H9 (cell line): ENCODE results near the gene CCBE1. TPM values are rescaled to one million over a fixed set of nuclear protein-coding genes. Genes with fewer than 3 reads are reported as not detected.

Experiments used
- DNase-seq: peaks from one replicate; pipeline ENCODE4 v3.0.0-alpha.2; 2017
- H2AFZ ChIP-seq: one replicate; pipeline ENCODE4 v1.6.1; 2013; ENCODE audit warnings: mild to moderate bottlenecking, low read length, control low read depth, moderate library complexity
- H2AK5ac ChIP-seq: 2 replicates; pipeline ENCODE4 v1.6.1; 2013; ENCODE audit warnings: low read length, control low read depth, mixed read lengths; ENCODE audit not compliant: insufficient read length
- H2BK120ac ChIP-seq: one replicate; pipeline ENCODE4 v1.6.1; 2013; ENCODE audit warnings: low read depth, mild to moderate bottlenecking, low read length, control low read depth, inconsistent platforms; ENCODE audit not compliant: poor library complexity, severe bottlenecking
- H2BK12ac ChIP-seq: 2 replicates; pipeline ENCODE4 v1.6.1; 2013; ENCODE audit warnings: low read length, control low read depth, mixed read lengths, low read depth; ENCODE audit not compliant: insufficient read length
- H2BK15ac ChIP-seq: 2 replicates; pipeline ENCODE4 v1.6.1; 2013; ENCODE audit warnings: low read depth, low read length, control low read depth
- H2BK20ac ChIP-seq: one replicate; pipeline ENCODE4 v1.6.1; 2013; ENCODE audit warnings: low read depth, mild to moderate bottlenecking, low read length, control low read depth, inconsistent platforms; ENCODE audit not compliant: poor library complexity, severe bottlenecking
- H2BK5ac ChIP-seq: 2 replicates; pipeline ENCODE4 v1.6.1; 2013; ENCODE audit warnings: low read length, control low read depth, mixed read lengths; ENCODE audit not compliant: insufficient read length
- H3K14ac ChIP-seq: 2 replicates; pipeline ENCODE4 v1.6.1; 2013; ENCODE audit warnings: low read length, control low read depth; ENCODE audit not compliant: insufficient read depth
- H3K18ac ChIP-seq: 2 replicates; pipeline ENCODE4 v1.6.1; 2013; ENCODE audit warnings: low read depth, mild to moderate bottlenecking, mixed read lengths, low read length, control low read depth; ENCODE audit not compliant: insufficient read length
- H3K23ac ChIP-seq: 2 replicates; pipeline ENCODE4 v1.6.1; 2013; ENCODE audit warnings: low read length, control low read depth, mixed read lengths, low read depth; ENCODE audit not compliant: insufficient read length
- H3K23me2 ChIP-seq: 2 replicates; pipeline ENCODE4 v1.6.1; 2013; ENCODE audit warnings: low read depth, mild to moderate bottlenecking, mixed read lengths, low read length, control low read depth; ENCODE audit not compliant: insufficient read length, poor library complexity, severe bottlenecking
- H3K27ac ChIP-seq: 2 replicates; pipeline ENCODE4 v1.5.1; 2013; ENCODE audit warnings: low read length, control low read depth, mixed read lengths, low read depth; ENCODE audit not compliant: insufficient read length
- H3K27me3 ChIP-seq: 2 replicates; pipeline ENCODE4 v1.6.1; 2013; ENCODE audit warnings: low read length, control low read depth, inconsistent platforms; ENCODE audit not compliant: insufficient read depth
- H3K4ac ChIP-seq: 2 replicates; pipeline ENCODE4 v1.6.1; 2013; ENCODE audit warnings: low read depth, mild to moderate bottlenecking, control low read depth, inconsistent platforms, low read length, moderate library complexity
- H3K4me1 ChIP-seq: 2 replicates; pipeline ENCODE4 v1.6.1; 2013; ENCODE audit warnings: low read length, control low read depth, inconsistent platforms; ENCODE audit not compliant: insufficient read depth
- H3K4me2 ChIP-seq: 2 replicates; pipeline ENCODE4 v1.6.1; 2013; ENCODE audit warnings: low read length, control low read depth, mixed read lengths; ENCODE audit not compliant: insufficient read length, insufficient read depth
- H3K56ac ChIP-seq: 2 replicates; pipeline ENCODE4 v1.6.1; 2013; ENCODE audit warnings: low read depth, mild to moderate bottlenecking, mixed read lengths, low read length, control low read depth; ENCODE audit not compliant: insufficient read length
- H3K79me1 ChIP-seq: 2 replicates; pipeline ENCODE4 v1.6.1; 2013; ENCODE audit warnings: low read depth, mild to moderate bottlenecking, moderate library complexity, low read length, control low read depth, inconsistent platforms; ENCODE audit not compliant: insufficient read depth, poor library complexity, severe bottlenecking
- H3K79me2 ChIP-seq: 2 replicates; pipeline ENCODE4 v1.6.1; 2013; ENCODE audit warnings: low read length, control low read depth, inconsistent platforms; ENCODE audit not compliant: insufficient read depth
- H3K9ac ChIP-seq: 2 replicates; pipeline ENCODE4 v1.6.1; 2013; ENCODE audit warnings: low read length, control low read depth, mixed read lengths; ENCODE audit not compliant: insufficient read length; ENCODE audit errors: extremely low read depth
- H3K9me3 ChIP-seq: one replicate; pipeline ENCODE4 v1.6.1; 2013; ENCODE audit warnings: low read depth, low read length, inconsistent platforms; ENCODE audit not compliant: control insufficient read depth
- H3T11ph ChIP-seq: one replicate; pipeline ENCODE4 v1.6.1; 2013; ENCODE audit warnings: mild to moderate bottlenecking, low read length, control low read depth, inconsistent platforms
- H4K20me1 ChIP-seq: one replicate; pipeline ENCODE4 v1.6.1; 2013; ENCODE audit not compliant: control insufficient read depth, insufficient read length, insufficient read depth
- H4K5ac ChIP-seq: 2 replicates; pipeline ENCODE4 v1.6.1; 2013; ENCODE audit warnings: low read depth, mild to moderate bottlenecking, mixed read lengths, low read length, control low read depth; ENCODE audit not compliant: insufficient read length
- H4K8ac ChIP-seq: replicated peaks from 2 replicates; pipeline ENCODE4 v1.6.1; 2013; ENCODE audit warnings: low read length, control low read depth, mixed read lengths, low read depth; ENCODE audit not compliant: insufficient read length
- H4K91ac ChIP-seq: 2 replicates; pipeline ENCODE4 v1.6.1; 2013; ENCODE audit warnings: low read depth, mild to moderate bottlenecking, moderate library complexity, mixed read lengths, low read length, control low read depth; ENCODE audit not compliant: insufficient read length
- H3K27ac Mint-ChIP-seq, 3 experiments: 2 replicates in 2 of 3; 3 replicates in 1 of 3; pipeline ENCODE4 v1.8.0; 2020 to 2021; ENCODE audit warnings: mixed read lengths in 3 of 3, mild to moderate bottlenecking in 1 of 3, moderate library complexity in 1 of 3
- H3K27me3 Mint-ChIP-seq: 2 replicates; pipeline ENCODE4 v1.8.0; 2021; ENCODE audit warnings: low read depth, mild to moderate bottlenecking, moderate library complexity, mixed read lengths
- H3K36me3 Mint-ChIP-seq, 3 experiments: 2 replicates in 2 of 3; 3 replicates in 1 of 3; pipeline ENCODE4 v1.8.0; 2020 to 2021; ENCODE audit warnings: low read depth in 3 of 3, mixed read lengths in 3 of 3; ENCODE audit not compliant: insufficient read depth in 1 of 3
- H3K4me1 Mint-ChIP-seq, 2 experiments: 2 replicates each; pipeline ENCODE4 v1.8.0; 2020; ENCODE audit warnings: mixed read lengths in 2 of 2
- H3K4me3 Mint-ChIP-seq, 2 experiments: 2 replicates in 1 of 2; 3 replicates in 1 of 2; pipeline ENCODE4 v1.8.0; 2020 to 2021; ENCODE audit warnings: mild to moderate bottlenecking in 2 of 2, mixed read lengths in 2 of 2, moderate library complexity in 1 of 2
- H3K9me3 Mint-ChIP-seq, 2 experiments: 2 replicates in 1 of 2; 3 replicates in 1 of 2; pipeline ENCODE4 v1.8.0; 2020; ENCODE audit warnings: mild to moderate bottlenecking in 2 of 2, mixed read lengths in 2 of 2, moderate library complexity in 1 of 2
- WGBS: extraction: QIAGEN DNeasy Blood & Tissue Kit; methylation state at CpG from one replicate; pipeline ENCODE4 v1.1.7; 2013; ENCODE audit warnings: missing lambda C conversion rate, low lambda C conversion rate, mixed read lengths; ENCODE audit not compliant: insufficient read length; ENCODE audit errors: extremely low coverage; 5-methylcytosine and 5-hydroxymethylcytosine counted together
- total RNA-seq: library from RNA; stranded (reverse); gene quantifications from 2 replicates; pipeline ENCODE4 v1.2.1, GENCODE V29; 2021
- TF ChIP-seq, protein P1 (sequence below): fragments of 200-600 bp; sonication (generic); conservative IDR thresholded peaks from 3 replicates; pipeline ENCODE4 v1.8.0; 2021; ENCODE audit warnings: antibody characterized with exemption, mild to moderate bottlenecking

CCBE1 gene
- total RNA-seq, 1 experiment from 2014 or later = 0.39 TPM

DNA sequence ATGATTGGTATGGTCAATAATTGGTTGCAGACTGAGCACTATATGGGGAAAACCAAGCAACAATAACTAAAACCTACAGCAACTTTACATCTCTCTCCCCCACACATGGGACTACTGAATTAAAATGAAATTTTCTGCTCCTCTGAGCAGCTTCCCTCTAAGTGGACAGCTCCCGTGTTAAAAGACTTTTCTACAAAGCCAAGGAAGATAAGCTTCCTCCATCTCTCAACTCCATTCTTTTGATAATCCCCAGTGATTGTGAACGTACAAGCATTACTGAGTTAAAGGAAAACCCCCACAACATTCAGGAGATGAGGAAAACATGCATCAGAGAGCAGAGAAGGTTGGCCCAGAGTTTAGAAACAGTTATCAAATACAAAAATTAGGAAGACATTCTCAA lies 21.9 kb downstream of the CCBE1 start:
- H4K20me1 ChIP-seq = no peaks in the 10 kb centered on the region
- H2AK5ac ChIP-seq = no peak overlapping the region
- no peak overlapping the region for H4K91ac ChIP-seq
- H4K5ac ChIP-seq = no peak overlapping the region
- H2BK20ac ChIP-seq = no peak overlapping the region
- Mint-ChIP-seq H3K27ac (no peak overlapping the region), H3K36me3 (no peaks in the 10 kb centered on the region), H3K9me3 (no peaks in the 10 kb centered on the region), H3K4me1 (0 out of 4 replicates have a peak, but pooled peaks cover 0 to 3% of the 10 kb centered on the region in 2 experiments), H3K27me3 (peaks cover 2% of the 10 kb centered on the region; the same call in 1 of the 2 replicates), H3K4me3 (no peak overlapping the region)
- H3K18ac ChIP-seq = no peak overlapping the region
- no peak overlapping the region for H3T11ph ChIP-seq
- no peak overlapping the region for H2BK5ac ChIP-seq
- no peaks in the 10 kb centered on the region for H3K79me1 ChIP-seq
- H3K23ac ChIP-seq = no peak overlapping the region
- no peak overlapping the region for H3K56ac ChIP-seq
- H2AFZ ChIP-seq = no peak overlapping the region
- H3K14ac ChIP-seq = no peak overlapping the region
- H3K9ac ChIP-seq = no peak overlapping the region
- H3K23me2 ChIP-seq = no peaks in the 10 kb centered on the region
- no peak overlapping the region for H3K4ac ChIP-seq
- no peak overlapping the region for H3K27ac ChIP-seq
- H4K8ac ChIP-seq = no peak overlapping the region
- no peak overlapping the region for H2BK15ac ChIP-seq
- no peak for DNase-seq
- no peaks in the 10 kb centered on the region for H3K79me2 ChIP-seq
- H3K9me3 ChIP-seq = no peaks in the 10 kb centered on the region
- no CpG with 5 or more reads among the region's 2 CpGs for WGBS
- no peak overlapping the region for H2BK120ac ChIP-seq
- H3K27me3 ChIP-seq = no peaks in the 10 kb centered on the region
- TF ChIP-seq, protein P1, sequence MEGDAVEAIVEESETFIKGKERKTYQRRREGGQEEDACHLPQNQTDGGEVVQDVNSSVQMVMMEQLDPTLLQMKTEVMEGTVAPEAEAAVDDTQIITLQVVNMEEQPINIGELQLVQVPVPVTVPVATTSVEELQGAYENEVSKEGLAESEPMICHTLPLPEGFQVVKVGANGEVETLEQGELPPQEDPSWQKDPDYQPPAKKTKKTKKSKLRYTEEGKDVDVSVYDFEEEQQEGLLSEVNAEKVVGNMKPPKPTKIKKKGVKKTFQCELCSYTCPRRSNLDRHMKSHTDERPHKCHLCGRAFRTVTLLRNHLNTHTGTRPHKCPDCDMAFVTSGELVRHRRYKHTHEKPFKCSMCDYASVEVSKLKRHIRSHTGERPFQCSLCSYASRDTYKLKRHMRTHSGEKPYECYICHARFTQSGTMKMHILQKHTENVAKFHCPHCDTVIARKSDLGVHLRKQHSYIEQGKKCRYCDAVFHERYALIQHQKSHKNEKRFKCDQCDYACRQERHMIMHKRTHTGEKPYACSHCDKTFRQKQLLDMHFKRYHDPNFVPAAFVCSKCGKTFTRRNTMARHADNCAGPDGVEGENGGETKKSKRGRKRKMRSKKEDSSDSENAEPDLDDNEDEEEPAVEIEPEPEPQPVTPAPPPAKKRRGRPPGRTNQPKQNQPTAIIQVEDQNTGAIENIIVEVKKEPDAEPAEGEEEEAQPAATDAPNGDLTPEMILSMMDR = no peak
- H3K4me1 ChIP-seq = no peaks in the 10 kb centered on the region
- no peak overlapping the region for H3K4me2 ChIP-seq
- H2BK12ac ChIP-seq = no peak overlapping the region
